Heart left ventricle (tissue), 13 donors: ENCODE results near the gene ISM1.

Experiments
- CTCF ChIP-seq, 12 donors: fragments of 200-600 bp; sonication (generic) in 4 of 12; IDR thresholded peaks; one replicate each; pipeline versions ENCODE4 v1.5.0 to v1.8.0; 2018 to 2022; ENCODE audit warnings: antibody characterized with exemption in 12 of 12, mild to moderate bottlenecking in 5 of 12
- POLR2A ChIP-seq, 2 donors: fragments of 450-650 bp; IDR thresholded peaks; one replicate each; pipeline ENCODE4 v1.6.1; 2017; ENCODE audit warnings: antibody characterized with exemption in 2 of 2, mild to moderate bottlenecking in 2 of 2, moderate library complexity in 2 of 2
- donor health status: ischemic (EF 13 %, LVEDD 7.1; RV severe dilation, severe dysfunction).
- donor health status: DM: no; HTN: yes; CAD: no.
- donor health status: DM: no; HTN: no; CAD: no.
- donor health status: ischemic (EF 25% LVEDD 6.9; RV normal size, moderate dysfunction).
- donor health status: ischemic (EF 25% LVEDD 5.7; RV mildly dilated, moderate dysfunction).
- donor health status: ischemic (EF 35%, LVEDD 5.7; RV mildly dilated, moderate dysfunction).
- donor health status: nonischemic (EF 11% LVEDD 7.7; RV severe dilation, severe dysfunction).
- donor health status: DM: yes; HTN: yes; CAD: no.
- donor health status: PGD.
- donor health status: ischemic (EF 29% LVEDD 5.4; RV normal size, mild dysfunction).
- donor health status: nonischemic (EF 23%, LVEDD 6.1; RV moderate dilation, normal function).

- TF ChIP-seq CTCF (IDR thresholded peaks at IDR 0.05) (no peak), POLR2A (IDR thresholded peaks at IDR 0.05) (no peak)
These were observed 30.2 kb downstream of the ISM1 start for GRCh38 chr20:13251106-13251903.
